GM23338 (cell line): ENCODE measurements around the gene THUMPD2. TPM values are rescaled to one million over a fixed set of nuclear protein-coding genes. Genes with fewer than 3 reads are reported as not detected.

ENCODE experiments used
- ATAC-seq: fragments of 200-7000 bp; cut with Tn5 transposase; 3 replicates; pipeline ENCODE4 v1.9.1; 2020
- DNase-seq: peaks from one replicate; pipeline ENCODE4 v3.0.0-alpha.2; 2015; ENCODE audit warnings: low spot score
- H2AFZ ChIP-seq: fragments of 200-600 bp; sonication (generic); 2 replicates; pipeline ENCODE4 v1.8.0; 2016; ENCODE audit warnings: antibody characterized with exemption, mild to moderate bottlenecking, moderate library complexity
- H3F3A ChIP-seq: fragments of 200-600 bp; sonication (generic); replicated peaks from 2 replicates; pipeline ENCODE4 v1.8.0; 2017; ENCODE audit warnings: antibody characterized with exemption, mixed run types, low read depth
- H3K27ac ChIP-seq: fragments of 200-600 bp; sonication (generic); 2 replicates; pipeline ENCODE4 v1.6.1; 2016; ENCODE audit warnings: low read depth
- H3K27me3 ChIP-seq: fragments of 200-600 bp; sonication (generic); 2 replicates; pipeline ENCODE4 v1.8.0; 2016; ENCODE audit warnings: mild to moderate bottlenecking, mixed run types, moderate library complexity; ENCODE audit not compliant: insufficient read depth
- H3K36me3 ChIP-seq: fragments of 200-600 bp; sonication (generic); 2 replicates; pipeline ENCODE4 v1.8.0; 2016; ENCODE audit warnings: mild to moderate bottlenecking; ENCODE audit not compliant: insufficient read depth
- H3K4me1 ChIP-seq: fragments of 200-600 bp; sonication (generic); 2 replicates; pipeline ENCODE4 v1.8.0; 2016; ENCODE audit warnings: mild to moderate bottlenecking, moderate library complexity; ENCODE audit not compliant: insufficient read depth
- H3K4me2 ChIP-seq: fragments of 200-600 bp; sonication (generic); 2 replicates; pipeline ENCODE4 v1.7.1; 2017; ENCODE audit warnings: mixed run types
- H3K4me3 ChIP-seq: fragments of 200-600 bp; sonication (generic); 2 replicates; pipeline ENCODE4 v1.6.1; 2016; ENCODE audit warnings: mixed run types
- H3K79me2 ChIP-seq: fragments of 200-600 bp; sonication (generic); replicated peaks from 2 replicates; pipeline ENCODE4 v1.8.0; 2017; ENCODE audit warnings: mild to moderate bottlenecking; ENCODE audit not compliant: insufficient read depth
- H3K9me2 ChIP-seq: fragments of 200-600 bp; sonication (generic); 2 replicates; pipeline ENCODE4 v1.8.0; 2017; ENCODE audit not compliant: insufficient read depth
- H4K20me1 ChIP-seq: fragments of 200-600 bp; sonication (generic); replicated peaks from 2 replicates; pipeline ENCODE4 v1.8.0; 2017; ENCODE audit warnings: mild to moderate bottlenecking; ENCODE audit not compliant: insufficient read depth
- H3K27ac Mint-ChIP-seq: 2 replicates; pipeline ENCODE4 v1.8.0; 2020; ENCODE audit warnings: inconsistent platforms, mild to moderate bottlenecking, moderate library complexity, mixed read lengths
- H3K27me3 Mint-ChIP-seq: 3 replicates; pipeline ENCODE4 v1.8.0; 2022; ENCODE audit warnings: low read depth, mild to moderate bottlenecking, moderate library complexity, mixed read lengths, inconsistent platforms; ENCODE audit not compliant: insufficient read depth, poor library complexity
- H3K36me3 Mint-ChIP-seq: 3 replicates; pipeline ENCODE4 v1.8.0; 2021; ENCODE audit warnings: low read depth, mild to moderate bottlenecking, inconsistent platforms, moderate library complexity, mixed read lengths
- H3K4me1 Mint-ChIP-seq: 3 replicates; pipeline ENCODE4 v1.8.0; 2020; ENCODE audit warnings: mild to moderate bottlenecking, inconsistent platforms, mixed read lengths
- H3K4me3 Mint-ChIP-seq: 3 replicates; pipeline ENCODE4 v1.8.0; 2021; ENCODE audit warnings: moderate library complexity, mild to moderate bottlenecking, inconsistent platforms, mixed read lengths
- H3K9me3 Mint-ChIP-seq: 3 replicates; pipeline ENCODE4 v1.8.0; 2020; ENCODE audit warnings: moderate library complexity, mild to moderate bottlenecking, inconsistent platforms, mixed read lengths
- CREB1 ChIP-seq: fragments of 250-450 bp; sonication (Bioruptor Pico); IDR thresholded peaks from 2 replicates; pipeline ENCODE4 v1.5.0; 2020; ENCODE audit warnings: low read depth, mild to moderate bottlenecking, moderate library complexity
- CTCF ChIP-seq, 2 experiments: fragments of 200-600 bp in 1 of 2; sonication (generic) in 1 of 2; conservative IDR thresholded peaks; 2 replicates each; pipeline versions ENCODE4 v1.5.1 to v1.6.1; 2016 to 2017; ENCODE audit warnings: antibody characterized with exemption in 2 of 2, low read depth in 2 of 2, mild to moderate bottlenecking in 2 of 2, moderate library complexity in 1 of 2
- ETS1 ChIP-seq: IDR thresholded peaks from 2 replicates; pipeline ENCODE4 v1.6.1; 2016; ENCODE audit warnings: antibody characterized with exemption
- EZH2 ChIP-seq: fragments of 200-600 bp; sonication (generic); IDR thresholded peaks from one replicate; pipeline ENCODE4 v1.8.0; 2017; ENCODE audit warnings: antibody characterized with exemption, mild to moderate bottlenecking, low read depth; ENCODE audit not compliant: unreplicated experiment
- EZH2phosphoT487 ChIP-seq: fragments of 200-600 bp; sonication (generic); IDR thresholded peaks from one replicate; pipeline ENCODE4 v1.8.1; 2018; ENCODE audit warnings: antibody characterized with exemption; ENCODE audit not compliant: unreplicated experiment
- JUNB ChIP-seq: IDR thresholded peaks from one replicate; pipeline ENCODE4 v1.6.1; 2016; ENCODE audit warnings: antibody characterized with exemption; ENCODE audit not compliant: unreplicated experiment
- NANOG ChIP-seq: IDR thresholded peaks from 2 replicates; pipeline ENCODE4 v1.6.1; 2016; ENCODE audit warnings: antibody characterized with exemption, borderline replicate concordance
- POLR2AphosphoS5 ChIP-seq: IDR thresholded peaks from 2 replicates; pipeline ENCODE4 v1.6.1; 2016; ENCODE audit warnings: antibody characterized with exemption, low read depth
- REST ChIP-seq: IDR thresholded peaks from one replicate; pipeline ENCODE4 v1.6.1; 2018; ENCODE audit warnings: antibody characterized with exemption; ENCODE audit not compliant: unreplicated experiment
- STAT1 ChIP-seq: IDR thresholded peaks from one replicate; pipeline ENCODE4 v1.6.1; 2016; ENCODE audit warnings: antibody characterized with exemption; ENCODE audit not compliant: unreplicated experiment
- ZNF114 ChIP-seq: fragments of 250-450 bp; sonication (Bioruptor Pico); IDR thresholded peaks from 2 replicates; pipeline ENCODE4 v1.5.0; 2020; ENCODE audit warnings: mild to moderate bottlenecking, moderate library complexity
- ZNF331 ChIP-seq: fragments of 250-450 bp; sonication (Bioruptor Pico); IDR thresholded peaks from 2 replicates; pipeline ENCODE4 v1.5.0; 2020; ENCODE audit warnings: low read depth, mild to moderate bottlenecking, moderate library complexity
- ZNF462 ChIP-seq: fragments of 250-450 bp; sonication (Bioruptor Pico); IDR thresholded peaks from 2 replicates; pipeline ENCODE4 v1.5.0; 2020; ENCODE audit warnings: mild to moderate bottlenecking, moderate library complexity
- polyA plus RNA-seq: library from polyadenylated mRNA; unstranded; fragments of >200 nt; fragmentation: Nextera tagmentation; extraction: Ambion mirVana; gene quantifications from 2 replicates; pipeline ENCODE4 v1.2.1, GENCODE V29; 2016
- total RNA-seq: library from RNA; depleted of rRNA; stranded (reverse); fragments of >200 nt; shearing (Covaris generic); gene quantifications from 2 replicates; pipeline ENCODE4 v1.2.3, GENCODE V29; 2014

The THUMPD2 gene
- total and polyA plus RNA-seq, 2 experiments from 2014 or later: 19.5 to 25.1 TPM

GRCh38 chr2:39704540-39704939 is 74.5 kb downstream of the THUMPD2 start:
- peaks cover 19% of the 10 kb centered on the region for H3K9me3 Mint-ChIP-seq
- DNase-seq (no peak), ATAC-seq (no peak)
- Histone ChIP-seq H3K36me3 (peaks cover 6% of the 10 kb centered on the region; the same call in 1 of the 2 replicates), H3K27me3 (no peaks in the 10 kb centered on the region), H3K4me1 (no peaks in the 10 kb centered on the region), H3K27ac (no peak overlapping the region), H4K20me1 (no peaks in the 10 kb centered on the region), H3K9me2 (no peaks in the 10 kb centered on the region), H2AFZ (no peak overlapping the region), H3K4me3 (no peak overlapping the region), H3K79me2 (0 out of 2 replicates have a peak, but pooled peaks cover 2% of the 10 kb centered on the region), H3F3A (no peaks in the 10 kb centered on the region), H3K4me2 (no peak overlapping the region)
- H3K27me3 Mint-ChIP-seq: no peaks in the 10 kb centered on the region
- H3K4me1 Mint-ChIP-seq: no peaks in the 10 kb centered on the region
- no peak overlapping the region for H3K4me3 Mint-ChIP-seq
- no peak for TF ChIP-seq ZNF114 (CRISPR knock-in tag)
- no peak for TF ChIP-seq ETS1
- TF ChIP-seq EZH2: no peak
- no peak for TF ChIP-seq STAT1
- TF ChIP-seq POLR2AphosphoS5: no peak
- no peak for TF ChIP-seq ZNF331 (CRISPR knock-in tag)
- no peak for TF ChIP-seq CREB1
- TF ChIP-seq REST: no peak
- no peak for TF ChIP-seq CTCF (conservative IDR thresholded peaks at IDR 0.05; ENCODE audit: low read depth in 2 of 2)
- no peak for TF ChIP-seq NANOG
- TF ChIP-seq JUNB: no peak
- TF ChIP-seq ZNF462 (CRISPR knock-in tag): no peak
- TF ChIP-seq EZH2phosphoT487: no peak
- peaks cover 25% of the 10 kb centered on the region for H3K36me3 Mint-ChIP-seq
- no peak overlapping the region for H3K27ac Mint-ChIP-seq
